Activated T-cell treated with anti-CD3 and anti-CD28 coated beads, Interleukin-2, amount 50 U/mL, for 24 hours (primary cell): Measurements from ENCODE around the gene EPHX1.

Experiments
- DNase-seq: peaks from one replicate; pipeline ENCODE4 v3.0.0-alpha.2; 2020
- H3K27ac Mint-ChIP-seq: 2 replicates; pipeline ENCODE4 v1.8.0; 2020; ENCODE audit warnings: mild to moderate bottlenecking, mixed read lengths
- H3K27me3 Mint-ChIP-seq: 2 replicates; pipeline ENCODE4 v1.8.0; 2020; ENCODE audit warnings: mixed read lengths
- H3K36me3 Mint-ChIP-seq: 2 replicates; pipeline ENCODE4 v1.8.0; 2020; ENCODE audit warnings: low read depth, mixed read lengths
- H3K4me1 Mint-ChIP-seq: 2 replicates; pipeline ENCODE4 v1.8.0; 2020; ENCODE audit warnings: low read depth, mixed read lengths
- H3K4me3 Mint-ChIP-seq: 2 replicates; pipeline ENCODE4 v1.8.0; 2020; ENCODE audit warnings: mild to moderate bottlenecking, moderate library complexity, mixed read lengths
- H3K9me3 Mint-ChIP-seq: 2 replicates; pipeline ENCODE4 v1.8.0; 2020; ENCODE audit warnings: mixed read lengths

The EPHX1 gene

GRCh38 chr1:225818229-225818628 is 8.3 kb downstream of the EPHX1 start:
- Mint-ChIP-seq H3K27ac (no peak overlapping the region), H3K4me1 (peaks cover 4% of the 10 kb centered on the region), H3K4me3 (no peak overlapping the region), H3K36me3 (no peaks in the 10 kb centered on the region), H3K9me3 (no peaks in the 10 kb centered on the region), H3K27me3 (no peaks in the 10 kb centered on the region)
- no peak for DNase-seq

GRCh38 chr1:225819346-225820192 is 9.6 kb downstream of the EPHX1 start:
- Mint-ChIP-seq H3K27ac (no peak overlapping the region), H3K4me3 (no peak overlapping the region), H3K4me1 (peaks cover 4% of the 10 kb centered on the region), H3K36me3 (no peaks in the 10 kb centered on the region), H3K9me3 (no peaks in the 10 kb centered on the region), H3K27me3 (no peaks in the 10 kb centered on the region)
- no peak for DNase-seq

GRCh38 chr1:225820522-225821120 is 10.7 kb downstream of the EPHX1 start:
- peaks cover 4% of the 10 kb centered on the region for H3K4me1 Mint-ChIP-seq
- no peak for DNase-seq

GRCh38 chr1:225822655-225823403 is 12.9 kb downstream of the EPHX1 start:
- Mint-ChIP-seq H3K27ac (no peak overlapping the region), H3K9me3 (no peaks in the 10 kb centered on the region), H3K36me3 (no peaks in the 10 kb centered on the region), H3K27me3 (no peaks in the 10 kb centered on the region), H3K4me3 (no peak overlapping the region), H3K4me1 (peaks cover 1% of the 10 kb centered on the region)
- no peak for DNase-seq

More at GRCh38 chr1:225820522-225821120, 10.7 kb downstream of the EPHX1 start:
- no peaks in the 10 kb centered on the region for H3K27me3 Mint-ChIP-seq
- no peak overlapping the region for H3K27ac Mint-ChIP-seq
- H3K4me3 Mint-ChIP-seq: no peak overlapping the region
- no peaks in the 10 kb centered on the region for H3K9me3 Mint-ChIP-seq
- no peaks in the 10 kb centered on the region for H3K36me3 Mint-ChIP-seq

- no peaks in the 10 kb centered on the region for H3K36me3 Mint-ChIP-seq
- H3K27me3 Mint-ChIP-seq: no peaks in the 10 kb centered on the region
- no peaks in the 10 kb centered on the region for H3K9me3 Mint-ChIP-seq
- H3K4me3 Mint-ChIP-seq: no peak overlapping the region
- no peak for DNase-seq
- H3K4me1 Mint-ChIP-seq: no peaks in the 10 kb centered on the region
- no peak overlapping the region for H3K27ac Mint-ChIP-seq
Observed at GRCh38 chr1:225823811-225824261, 13.9 kb downstream of the EPHX1 start.

- no peak overlapping the region for H3K27ac Mint-ChIP-seq
- no peak for DNase-seq
- H3K27me3 Mint-ChIP-seq: no peaks in the 10 kb centered on the region
- no peaks in the 10 kb centered on the region for H3K4me1 Mint-ChIP-seq
- H3K4me3 Mint-ChIP-seq: no peak overlapping the region
- H3K9me3 Mint-ChIP-seq: no peaks in the 10 kb centered on the region
- no peaks in the 10 kb centered on the region for H3K36me3 Mint-ChIP-seq
Observed at GRCh38 chr1:225824533-225824941, 14.6 kb downstream of the EPHX1 start.

- Mint-ChIP-seq H3K27ac (no peak overlapping the region), H3K9me3 (no peaks in the 10 kb centered on the region), H3K27me3 (no peaks in the 10 kb centered on the region), H3K36me3 (no peaks in the 10 kb centered on the region), H3K4me3 (no peak overlapping the region), H3K4me1 (no peaks in the 10 kb centered on the region)
- DNase-seq: no peak
Observed at GRCh38 chr1:225825078-225825477, 15.2 kb downstream of the EPHX1 start.

- H3K36me3 Mint-ChIP-seq: no peaks in the 10 kb centered on the region
Observed at GRCh38 chr1:225825607-225826007, 15.7 kb downstream of the EPHX1 start.

GRCh38 chr1:225827076-225827475 is 17.2 kb downstream of the EPHX1 start:
- no peaks in the 10 kb centered on the region for H3K36me3 Mint-ChIP-seq
- H3K4me3 Mint-ChIP-seq: no peak overlapping the region
- no peak for DNase-seq
- no peaks in the 10 kb centered on the region for H3K27me3 Mint-ChIP-seq
- H3K27ac Mint-ChIP-seq: no peak overlapping the region
- H3K9me3 Mint-ChIP-seq: no peaks in the 10 kb centered on the region
- no peaks in the 10 kb centered on the region for H3K4me1 Mint-ChIP-seq

More at GRCh38 chr1:225825607-225826007, 15.7 kb downstream of the EPHX1 start:
- Mint-ChIP-seq H3K27me3 (no peaks in the 10 kb centered on the region), H3K4me1 (no peaks in the 10 kb centered on the region), H3K4me3 (no peak overlapping the region), H3K27ac (no peak overlapping the region), H3K9me3 (no peaks in the 10 kb centered on the region)
- DNase-seq: no peak

- Mint-ChIP-seq H3K27me3 (no peaks in the 10 kb centered on the region), H3K27ac (no peak overlapping the region), H3K36me3 (no peaks in the 10 kb centered on the region)
Observed at GRCh38 chr1:225828706-225829345, 18.9 kb downstream of the EPHX1 start.

GRCh38 chr1:225830841-225831240 is 20.9 kb downstream of the EPHX1 start:
- Mint-ChIP-seq H3K4me3 (no peak overlapping the region), H3K27ac (no peak overlapping the region), H3K36me3 (no peaks in the 10 kb centered on the region), H3K27me3 (no peaks in the 10 kb centered on the region), H3K9me3 (no peaks in the 10 kb centered on the region), H3K4me1 (no peaks in the 10 kb centered on the region)
- no peak for DNase-seq

More at GRCh38 chr1:225828706-225829345, 18.9 kb downstream of the EPHX1 start:
- no peak overlapping the region for H3K4me3 Mint-ChIP-seq
- H3K4me1 Mint-ChIP-seq: no peaks in the 10 kb centered on the region
- no peaks in the 10 kb centered on the region for H3K9me3 Mint-ChIP-seq
- no peak for DNase-seq

- no peak overlapping the region for H3K27ac Mint-ChIP-seq
- peaks cover 3% of the 10 kb centered on the region for H3K4me1 Mint-ChIP-seq
- DNase-seq: no peak
- no peaks in the 10 kb centered on the region for H3K36me3 Mint-ChIP-seq
- H3K4me3 Mint-ChIP-seq: no peak overlapping the region
- H3K9me3 Mint-ChIP-seq: no peaks in the 10 kb centered on the region
- no peaks in the 10 kb centered on the region for H3K27me3 Mint-ChIP-seq
Observed at GRCh38 chr1:225834417-225835329, 24.7 kb downstream of the EPHX1 start.

GRCh38 chr1:225835856-225836255 is 25.9 kb downstream of the EPHX1 start:
- H3K27me3 Mint-ChIP-seq: no peaks in the 10 kb centered on the region
- H3K36me3 Mint-ChIP-seq: no peaks in the 10 kb centered on the region
- peaks cover 10% of the 10 kb centered on the region for H3K4me1 Mint-ChIP-seq
- DNase-seq: no peak
- no peak overlapping the region for H3K27ac Mint-ChIP-seq
- no peak overlapping the region for H3K4me3 Mint-ChIP-seq
- H3K9me3 Mint-ChIP-seq: no peaks in the 10 kb centered on the region
